SJCRH30 (cell line): ENCODE results near the gene SHOC2. TPM values are rescaled to one million over a fixed set of nuclear protein-coding genes. Genes with fewer than 3 reads are reported as not detected.

Experiments used
- DNase-seq, 2 experiments: peaks; one replicate each; pipeline ENCODE4 v3.0.0-alpha.2; 2015 to 2020
- H3K27ac ChIP-seq: fragments of 250-450 bp; sonication (Bioruptor Pico); 2 replicates; pipeline ENCODE4 v1.5.1; 2020; ENCODE audit warnings: mild to moderate bottlenecking, moderate library complexity
- H3K27me3 ChIP-seq: fragments of 250-450 bp; sonication (Bioruptor Pico); 2 replicates; pipeline ENCODE4 v1.5.1; 2020; ENCODE audit warnings: mild to moderate bottlenecking, moderate library complexity
- H3K36me3 ChIP-seq: fragments of 250-450 bp; sonication (Bioruptor Pico); 2 replicates; pipeline ENCODE4 v1.5.1; 2020; ENCODE audit warnings: mild to moderate bottlenecking, moderate library complexity
- H3K4me1 ChIP-seq: fragments of 250-450 bp; sonication (Bioruptor Pico); 2 replicates; pipeline ENCODE4 v1.5.1; 2020; ENCODE audit warnings: mild to moderate bottlenecking, moderate library complexity
- H3K4me3 ChIP-seq: fragments of 250-450 bp; sonication (Bioruptor Pico); 2 replicates; pipeline ENCODE4 v1.5.1; 2020; ENCODE audit warnings: mild to moderate bottlenecking, moderate library complexity
- H3K9me3 ChIP-seq: fragments of 250-450 bp; sonication (Bioruptor Pico); replicated peaks from 2 replicates; pipeline ENCODE4 v1.5.1; 2020; ENCODE audit warnings: mild to moderate bottlenecking, moderate library complexity
- total RNA-seq: library from RNA; depleted of rRNA; stranded (reverse); fragments of >200 nt; shearing (Covaris generic); gene quantifications from 2 replicates; pipeline ENCODE4 v1.2.3, GENCODE V29; 2014

The SHOC2 gene
- total RNA-seq, 1 experiment from 2014 or later, result 29.0 TPM

DNA sequence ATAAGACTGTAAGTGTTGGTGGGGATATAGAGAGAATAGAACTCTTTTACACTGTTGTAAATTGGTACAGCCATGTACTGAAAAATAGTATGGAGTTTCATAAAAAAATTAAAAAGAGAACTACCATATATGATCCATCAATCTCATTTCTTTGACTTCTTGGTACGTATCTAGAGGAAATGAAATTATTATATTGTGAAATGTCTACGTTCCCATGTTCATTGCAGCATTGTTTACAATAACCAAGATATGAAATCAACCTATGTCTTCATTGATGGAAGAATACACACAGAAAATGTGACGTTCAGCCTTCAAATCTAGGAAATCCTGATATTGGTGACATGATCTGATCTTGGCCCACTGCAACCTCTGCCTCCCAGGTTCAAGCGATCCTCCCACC lies 32.0 kb downstream of the SHOC2 start:
- DNase-seq, result no peak
- H3K27me3 ChIP-seq, result no peaks in the 10 kb centered on the region
- no peak overlapping the region for H3K4me3 ChIP-seq
- no peaks in the 10 kb centered on the region for H3K4me1 ChIP-seq
- H3K27ac ChIP-seq, result no peak overlapping the region
- no peaks in the 10 kb centered on the region; the same call in 1 of the 2 replicates for H3K9me3 ChIP-seq
- H3K36me3 ChIP-seq, result 0 out of 2 replicates have a peak, but pooled peaks cover 9% of the 10 kb centered on the region

GRCh38 chr10:110957606-110958005 lies 38.2 kb downstream of the SHOC2 start:
- H3K4me3 ChIP-seq, result no peak overlapping the region
- no peak overlapping the region for H3K27ac ChIP-seq
- H3K27me3 ChIP-seq, result no peaks in the 10 kb centered on the region
- no peaks in the 10 kb centered on the region for H3K4me1 ChIP-seq
- H3K9me3 ChIP-seq, result no peaks in the 10 kb centered on the region; the same call in 1 of the 2 replicates
- DNase-seq, result no peak
- H3K36me3 ChIP-seq, result no peaks in the 10 kb centered on the region

GRCh38 chr10:110959379-110960332 lies 40.3 kb downstream of the SHOC2 start:
- Histone ChIP-seq H3K4me3 (no peak overlapping the region), H3K27me3 (no peaks in the 10 kb centered on the region), H3K27ac (no peak overlapping the region), H3K4me1 (no peaks in the 10 kb centered on the region), H3K9me3 (no peaks in the 10 kb centered on the region), H3K36me3 (no peaks in the 10 kb centered on the region)
- DNase-seq, result no peak

- Histone ChIP-seq H3K27me3 (no peaks in the 10 kb centered on the region), H3K27ac (no peak overlapping the region), H3K9me3 (no peaks in the 10 kb centered on the region), H3K4me1 (no peaks in the 10 kb centered on the region), H3K4me3 (no peak overlapping the region), H3K36me3 (0 out of 2 replicates have a peak, but pooled peaks cover under 1% of the 10 kb centered on the region)
- no peak for DNase-seq
These were observed 40.9 kb downstream of the SHOC2 start for GRCh38 chr10:110960333-110960712.

DNA sequence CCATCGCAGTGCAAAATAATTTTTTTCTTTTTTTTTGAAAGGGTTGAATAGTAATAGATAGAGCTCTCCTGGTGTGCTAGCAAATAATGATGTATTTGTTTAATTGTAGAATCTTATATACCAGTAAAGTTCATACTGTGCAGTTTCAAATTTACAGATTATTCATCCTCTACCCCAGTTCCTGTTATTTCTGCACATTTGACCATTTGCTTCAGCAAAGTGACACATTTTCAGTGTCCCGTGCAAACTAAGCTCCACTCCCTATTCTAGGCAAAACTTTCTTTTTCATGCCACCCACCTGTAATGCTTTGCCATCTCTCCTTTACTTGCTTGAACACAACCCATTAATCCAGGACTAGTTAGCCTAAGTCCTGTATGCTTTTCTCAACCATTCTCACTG lies 43.0 kb downstream of the SHOC2 start:
- no peaks in the 10 kb centered on the region for H3K4me1 ChIP-seq

DNA sequence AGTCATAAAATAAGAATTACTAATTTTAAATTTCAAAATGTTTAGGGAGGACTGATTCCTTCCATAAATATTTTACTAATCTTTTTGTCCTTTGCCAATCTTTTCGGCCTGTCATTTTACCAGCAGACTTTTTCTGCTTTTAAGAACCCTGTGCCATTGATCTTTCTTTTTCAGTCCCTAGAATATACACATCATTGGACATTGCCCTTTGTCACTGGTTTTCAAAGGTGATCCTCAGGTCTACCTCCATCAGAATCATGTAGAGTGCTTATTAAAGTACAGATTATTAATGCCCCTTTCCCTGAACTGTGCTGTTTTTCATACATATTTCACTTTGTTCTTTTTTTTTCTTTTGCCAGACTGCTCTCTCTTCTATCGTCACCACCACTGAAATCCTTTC lies 43.8 kb downstream of the SHOC2 start:
- Histone ChIP-seq H3K9me3 (0 out of 2 replicates have a peak, but pooled peaks cover 3% of the 10 kb centered on the region), H3K27ac (no peak overlapping the region)

More for the DNA sequence above, 43.0 kb downstream of the SHOC2 start:
- Histone ChIP-seq H3K27me3 (no peaks in the 10 kb centered on the region), H3K27ac (no peak overlapping the region), H3K4me3 (no peak overlapping the region), H3K9me3 (no peaks in the 10 kb centered on the region), H3K36me3 (peaks cover 6% of the 10 kb centered on the region)
- DNase-seq, result no peak

DNA sequence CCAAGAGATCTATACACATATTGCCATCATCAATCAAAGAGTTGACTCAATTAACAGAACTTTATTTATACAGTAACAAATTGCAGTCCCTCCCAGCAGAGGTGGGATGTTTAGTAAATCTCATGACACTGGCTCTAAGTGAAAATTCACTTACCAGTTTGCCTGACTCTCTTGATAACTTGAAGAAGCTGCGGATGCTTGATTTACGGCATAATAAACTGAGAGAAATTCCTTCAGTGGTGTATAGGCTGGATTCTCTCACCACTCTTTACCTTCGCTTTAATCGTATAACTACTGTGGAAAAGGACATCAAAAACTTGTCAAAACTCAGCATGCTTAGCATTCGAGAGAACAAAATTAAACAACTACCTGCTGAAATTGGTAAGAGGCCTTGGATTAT lies 45.3 kb downstream of the SHOC2 start:
- Histone ChIP-seq H3K9me3 (0 out of 2 replicates have a peak, but pooled peaks cover 3% of the 10 kb centered on the region), H3K36me3 (peaks cover 6% of the 10 kb centered on the region), H3K4me1 (no peaks in the 10 kb centered on the region), H3K27ac (no peak overlapping the region), H3K27me3 (no peaks in the 10 kb centered on the region), H3K4me3 (no peak overlapping the region)
- no peak for DNase-seq

More for the DNA sequence above, 43.8 kb downstream of the SHOC2 start:
- peaks cover 6% of the 10 kb centered on the region for H3K36me3 ChIP-seq
- no peak overlapping the region for H3K4me3 ChIP-seq
- no peaks in the 10 kb centered on the region for H3K4me1 ChIP-seq
- H3K27me3 ChIP-seq, result no peaks in the 10 kb centered on the region
- DNase-seq, result no peak

- Histone ChIP-seq H3K4me3 (no peak overlapping the region), H3K27me3 (no peaks in the 10 kb centered on the region), H3K27ac (no peak overlapping the region), H3K36me3 (peaks cover 6% of the 10 kb centered on the region), H3K9me3 (0 out of 2 replicates have a peak, but pooled peaks cover 3% of the 10 kb centered on the region), H3K4me1 (no peaks in the 10 kb centered on the region)
- DNase-seq, result no peak
These were observed 45.8 kb downstream of the SHOC2 start for GRCh38 chr10:110965216-110965615.

DNA sequence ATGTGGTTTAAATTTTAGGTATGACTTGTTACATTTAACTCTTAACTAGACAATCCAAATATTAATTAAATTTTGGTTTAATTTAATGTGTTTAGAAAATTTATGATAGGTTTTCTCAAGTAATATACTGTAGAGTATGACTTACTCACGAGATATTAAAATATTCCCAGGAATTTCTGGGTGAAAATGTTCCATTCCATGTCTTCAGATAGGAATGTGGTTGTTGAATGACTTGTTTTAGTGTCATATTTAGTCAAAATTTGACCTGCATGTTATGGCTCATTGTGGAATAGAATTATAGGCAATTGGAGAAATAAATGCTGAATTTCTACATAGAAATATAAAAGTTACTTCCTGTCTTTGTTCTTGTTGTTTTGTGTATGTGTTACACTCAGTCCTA lies 46.7 kb downstream of the SHOC2 start:
- H3K4me3 ChIP-seq, result no peak overlapping the region
- 0 out of 2 replicates have a peak, but pooled peaks cover 3% of the 10 kb centered on the region for H3K9me3 ChIP-seq
- H3K27ac ChIP-seq, result no peak overlapping the region
- DNase-seq, result no peak
- no peaks in the 10 kb centered on the region for H3K4me1 ChIP-seq
- no peaks in the 10 kb centered on the region for H3K27me3 ChIP-seq
- H3K36me3 ChIP-seq, result peaks cover 6% of the 10 kb centered on the region

DNA sequence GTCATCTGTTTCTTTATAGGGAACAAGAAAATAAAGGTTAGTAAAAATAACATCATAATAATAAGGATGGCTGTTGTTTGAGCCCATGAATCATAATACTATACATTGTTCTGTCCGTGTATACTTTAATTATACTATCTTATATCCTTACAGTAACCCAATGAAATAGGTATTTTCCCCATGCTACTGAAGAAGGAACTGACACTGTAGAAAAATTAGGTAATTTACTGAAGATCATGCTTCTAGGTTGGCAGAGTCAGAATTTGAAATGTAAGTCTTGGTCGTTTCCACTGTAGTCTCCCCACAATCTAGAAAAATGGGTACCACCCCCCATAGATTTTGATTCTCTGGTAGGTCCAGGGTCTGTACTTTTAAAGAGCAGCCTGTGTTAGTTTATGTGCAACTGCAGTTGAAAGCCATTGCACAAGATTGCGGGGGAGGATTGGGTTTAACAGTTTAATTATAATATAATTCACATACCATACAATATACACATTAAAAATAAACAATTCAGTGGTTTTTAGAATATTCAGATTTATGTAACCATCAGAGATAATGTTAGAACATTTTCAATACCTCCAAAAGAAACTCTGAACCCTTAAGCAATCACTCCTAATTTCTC lies 47.7 kb downstream of the SHOC2 start:
- H3K4me3 ChIP-seq, result no peak overlapping the region
- H3K36me3 ChIP-seq, result peaks cover 6% of the 10 kb centered on the region
- no peak for DNase-seq
- H3K27ac ChIP-seq, result no peak overlapping the region
- 0 out of 2 replicates have a peak, but pooled peaks cover 3% of the 10 kb centered on the region for H3K9me3 ChIP-seq
- no peaks in the 10 kb centered on the region for H3K4me1 ChIP-seq
- no peaks in the 10 kb centered on the region for H3K27me3 ChIP-seq

DNA sequence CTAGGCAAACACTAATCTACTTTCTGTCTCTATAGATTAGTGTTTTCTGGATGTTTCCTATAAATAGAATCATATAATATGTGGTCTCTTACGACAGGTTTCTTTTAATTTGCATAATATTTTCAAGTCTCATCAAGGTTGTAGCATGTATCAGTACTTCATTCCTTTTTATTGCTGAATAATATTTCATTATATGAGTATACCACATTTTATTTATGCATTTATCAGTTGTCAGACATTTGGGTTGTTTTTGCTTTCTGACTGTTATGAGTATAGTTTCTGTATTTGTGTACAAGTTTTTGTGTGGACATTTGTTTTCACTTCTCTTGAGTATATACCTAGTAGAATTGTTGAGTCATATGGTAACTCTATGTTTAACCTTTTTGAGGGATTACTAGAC lies 48.2 kb downstream of the SHOC2 start:
- H3K27me3 ChIP-seq, result no peaks in the 10 kb centered on the region
- H3K9me3 ChIP-seq, result 0 out of 2 replicates have a peak, but pooled peaks cover 3% of the 10 kb centered on the region
- no peaks in the 10 kb centered on the region for H3K4me1 ChIP-seq
- DNase-seq, result no peak
- H3K4me3 ChIP-seq, result no peak overlapping the region
- H3K27ac ChIP-seq, result no peak overlapping the region
- peaks cover 6% of the 10 kb centered on the region for H3K36me3 ChIP-seq

DNA sequence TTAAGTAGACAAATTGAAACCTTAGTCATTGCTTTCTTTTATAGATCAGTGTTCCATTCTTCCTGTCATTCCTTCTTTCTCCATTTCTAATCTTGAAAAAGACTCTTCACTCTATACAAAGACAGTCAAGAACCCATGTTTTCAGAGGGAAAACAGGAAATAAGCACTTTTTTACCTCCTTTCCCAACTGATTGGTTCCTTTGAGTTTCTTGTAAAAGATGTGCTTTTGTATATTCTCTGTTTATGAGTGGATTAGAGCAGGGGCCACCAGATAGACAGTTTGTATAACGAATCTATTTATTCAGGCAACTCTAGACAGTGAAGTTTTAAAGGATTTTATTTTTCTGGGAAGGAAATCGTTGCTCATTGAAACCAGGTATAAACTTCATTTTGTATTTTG lies 49.8 kb downstream of the SHOC2 start:
- DNase-seq, result no peak
- H3K36me3 ChIP-seq, result peaks cover 6% of the 10 kb centered on the region
- H3K9me3 ChIP-seq, result 0 out of 2 replicates have a peak, but pooled peaks cover 3% of the 10 kb centered on the region
- H3K4me3 ChIP-seq, result no peak overlapping the region
- no peak overlapping the region for H3K27ac ChIP-seq
- no peaks in the 10 kb centered on the region for H3K4me1 ChIP-seq
- H3K27me3 ChIP-seq, result no peaks in the 10 kb centered on the region

DNA sequence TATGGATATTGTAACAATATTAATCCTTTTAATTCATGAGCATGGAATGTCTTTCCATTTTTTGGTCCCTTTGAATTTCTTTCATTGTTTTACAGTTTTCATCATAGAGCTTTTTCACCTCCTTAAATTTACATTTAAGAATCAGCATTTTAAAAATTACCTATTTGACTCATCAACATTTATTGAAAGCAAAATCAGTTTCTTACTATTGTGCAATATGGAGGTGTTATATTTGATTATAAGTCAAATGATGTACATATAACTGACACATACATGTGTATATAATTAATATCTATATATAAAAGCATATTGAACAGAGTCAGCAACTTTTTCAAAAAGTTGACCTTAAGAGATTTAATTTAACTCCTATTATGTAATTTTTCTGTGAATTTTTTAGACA lies 52.2 kb downstream of the SHOC2 start:
- 0 out of 2 replicates have a peak, but pooled peaks cover 3% of the 10 kb centered on the region for H3K9me3 ChIP-seq
- peaks cover 3% of the 10 kb centered on the region for H3K36me3 ChIP-seq
- H3K4me1 ChIP-seq, result no peaks in the 10 kb centered on the region
- DNase-seq, result no peak
- no peak overlapping the region for H3K4me3 ChIP-seq
- H3K27me3 ChIP-seq, result no peaks in the 10 kb centered on the region
- H3K27ac ChIP-seq, result no peak overlapping the region

- Histone ChIP-seq H3K27ac (no peak overlapping the region), H3K36me3 (no peaks in the 10 kb centered on the region; the same call in 1 of the 2 replicates), H3K27me3 (no peaks in the 10 kb centered on the region), H3K9me3 (0 out of 2 replicates have a peak, but pooled peaks cover 3% of the 10 kb centered on the region), H3K4me3 (no peak overlapping the region), H3K4me1 (no peaks in the 10 kb centered on the region)
- no peak for DNase-seq
These were observed 53.1 kb downstream of the SHOC2 start for GRCh38 chr10:110972231-110973134.
